OCI-LY1 (cell line): ENCODE measurements around the gene DENND1A.

Source experiments
- EZH2 ChIP-seq: fragments of 200-600 bp; sonication (generic), shearing (Covaris generic); IDR thresholded peaks from 2 replicates; pipeline ENCODE4 v1.8.0; 2017; ENCODE audit warnings: borderline replicate concordance, mixed run types, mild to moderate bottlenecking, antibody characterized with exemption, low read length, moderate library complexity, mixed read lengths
- TF ChIP-seq, protein P1 (sequence below): fragments of 200-600 bp; sonication (generic), shearing (Covaris generic); IDR thresholded peaks from 2 replicates; pipeline ENCODE4 v1.5.1; 2017; ENCODE audit warnings: mild to moderate bottlenecking, antibody characterized with exemption, low read length, moderate library complexity, mixed read lengths

DNA sequence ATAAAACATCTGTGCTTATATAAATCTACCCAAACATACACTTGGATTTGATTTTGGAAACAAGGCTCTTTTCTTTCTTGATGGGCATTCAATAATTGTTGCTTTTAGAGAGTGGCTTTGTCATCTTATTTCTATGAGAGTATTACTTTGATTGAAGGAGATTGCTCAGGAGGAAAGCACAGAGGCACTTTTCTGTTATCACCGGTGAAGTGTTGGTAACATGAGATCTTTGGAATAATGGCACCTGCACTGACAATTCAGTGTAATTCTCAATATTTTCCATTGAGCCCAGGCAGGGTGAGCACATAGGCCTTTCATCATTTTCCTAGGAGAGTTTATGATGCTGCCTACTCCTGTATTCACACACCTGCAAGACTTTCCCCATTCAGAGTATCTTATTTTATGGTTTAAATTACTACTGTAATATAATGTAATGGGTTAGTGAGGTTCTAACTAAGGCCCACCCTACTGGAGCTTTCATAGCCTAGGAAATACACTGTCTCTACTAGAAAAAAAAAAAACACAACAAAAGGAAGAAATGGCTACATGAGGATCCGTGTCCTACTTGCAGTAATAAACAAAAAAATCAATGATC is 244.3 kb downstream of the DENND1A start:
- TF ChIP-seq, protein P1, sequence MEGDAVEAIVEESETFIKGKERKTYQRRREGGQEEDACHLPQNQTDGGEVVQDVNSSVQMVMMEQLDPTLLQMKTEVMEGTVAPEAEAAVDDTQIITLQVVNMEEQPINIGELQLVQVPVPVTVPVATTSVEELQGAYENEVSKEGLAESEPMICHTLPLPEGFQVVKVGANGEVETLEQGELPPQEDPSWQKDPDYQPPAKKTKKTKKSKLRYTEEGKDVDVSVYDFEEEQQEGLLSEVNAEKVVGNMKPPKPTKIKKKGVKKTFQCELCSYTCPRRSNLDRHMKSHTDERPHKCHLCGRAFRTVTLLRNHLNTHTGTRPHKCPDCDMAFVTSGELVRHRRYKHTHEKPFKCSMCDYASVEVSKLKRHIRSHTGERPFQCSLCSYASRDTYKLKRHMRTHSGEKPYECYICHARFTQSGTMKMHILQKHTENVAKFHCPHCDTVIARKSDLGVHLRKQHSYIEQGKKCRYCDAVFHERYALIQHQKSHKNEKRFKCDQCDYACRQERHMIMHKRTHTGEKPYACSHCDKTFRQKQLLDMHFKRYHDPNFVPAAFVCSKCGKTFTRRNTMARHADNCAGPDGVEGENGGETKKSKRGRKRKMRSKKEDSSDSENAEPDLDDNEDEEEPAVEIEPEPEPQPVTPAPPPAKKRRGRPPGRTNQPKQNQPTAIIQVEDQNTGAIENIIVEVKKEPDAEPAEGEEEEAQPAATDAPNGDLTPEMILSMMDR: no peak
- TF ChIP-seq EZH2: no peak
